MM.1S (cell line): ENCODE measurements around the gene LRPPRC.

Source experiments
- CTCF ChIP-seq: fragments of 300-600 bp; sonication (generic); IDR thresholded peaks from 2 replicates; pipeline ENCODE4 v1.5.1; 2016; ENCODE audit warnings: antibody characterized with exemption, low read length, mixed read lengths
- EZH2 ChIP-seq: fragments of 300-600 bp; sonication (generic); optimal IDR thresholded peaks from 2 replicates; pipeline ENCODE3; 2017; ENCODE audit warnings: low read depth, mild to moderate bottlenecking, antibody characterized with exemption, low read length, mixed read lengths

- TF ChIP-seq CTCF (no peak), EZH2 (no peak)
Measured at GRCh38 chr2:43897492-43897891, 98.3 kb downstream of the LRPPRC start.
